Mesothelial cell of epicardium (in vitro differentiated cells): ENCODE measurements around the gene NOC3L. TPM values are rescaled to one million over a fixed set of nuclear protein-coding genes. Genes with fewer than 3 reads are reported as not detected.

Source experiments
- DNase-seq, 2 experiments: peaks; one replicate each; pipeline ENCODE4 v3.0.0; 2021; ENCODE audit warnings: low spot score in 2 of 2; ENCODE audit not compliant: unreplicated experiment in 2 of 2
- H3K27ac Mint-ChIP-seq: 2 replicates; pipeline ENCODE4 v1.8.0; 2021; ENCODE audit warnings: mixed read lengths
- H3K27me3 Mint-ChIP-seq: 2 replicates; pipeline ENCODE4 v1.8.0; 2021; ENCODE audit warnings: low read depth, mixed read lengths
- H3K36me3 Mint-ChIP-seq: 2 replicates; pipeline ENCODE4 v1.8.0; 2021; ENCODE audit warnings: mixed read lengths
- H3K4me1 Mint-ChIP-seq: 2 replicates; pipeline ENCODE4 v1.8.0; 2021; ENCODE audit warnings: mixed read lengths
- H3K4me3 Mint-ChIP-seq: 2 replicates; pipeline ENCODE4 v1.8.0; 2021; ENCODE audit warnings: mild to moderate bottlenecking, moderate library complexity, mixed read lengths
- H3K9me3 Mint-ChIP-seq: 2 replicates; pipeline ENCODE4 v1.8.0; 2021; ENCODE audit warnings: mixed read lengths
- CTCF ChIP-seq: fragments of 200-600 bp; sonication (generic); IDR thresholded peaks from one replicate; pipeline ENCODE4 v1.5.0; 2021; ENCODE audit warnings: antibody characterized with exemption; ENCODE audit not compliant: unreplicated experiment
- total RNA-seq: library from RNA; stranded (reverse); gene quantifications from 3 replicates; pipeline ENCODE4 v1.2.1, GENCODE V29; 2021

Gene NOC3L
- total RNA-seq, 1 donor from 2014 or later, result 26.2 TPM

DNA sequence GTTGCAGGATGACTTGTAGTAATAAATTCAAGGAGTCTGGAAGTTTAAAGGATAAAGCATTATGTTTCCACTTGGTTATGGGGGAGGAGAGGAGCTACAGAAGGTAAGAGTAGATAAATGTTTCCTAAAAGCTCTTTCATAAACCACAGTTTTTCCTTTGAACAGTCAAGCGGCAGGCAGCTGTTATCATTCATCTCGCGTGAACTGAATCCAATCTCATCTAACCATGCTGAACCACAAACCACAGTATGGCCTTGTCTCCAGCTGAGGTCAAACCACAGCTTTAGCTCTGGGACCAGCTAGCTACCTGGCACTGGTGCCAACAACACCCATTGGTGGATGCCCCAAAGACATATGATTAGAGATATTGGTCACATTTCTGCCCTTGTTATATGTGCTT lies 63.3 kb downstream of the NOC3L start:
- Mint-ChIP-seq H3K4me3 (no peak overlapping the region), H3K27ac (no peak overlapping the region), H3K4me1 (peaks cover 20% of the 10 kb centered on the region), H3K36me3 (no peaks in the 10 kb centered on the region), H3K27me3 (no peaks in the 10 kb centered on the region), H3K9me3 (no peaks in the 10 kb centered on the region)
- DNase-seq, result no peak
- TF ChIP-seq CTCF, result no peak

DNA sequence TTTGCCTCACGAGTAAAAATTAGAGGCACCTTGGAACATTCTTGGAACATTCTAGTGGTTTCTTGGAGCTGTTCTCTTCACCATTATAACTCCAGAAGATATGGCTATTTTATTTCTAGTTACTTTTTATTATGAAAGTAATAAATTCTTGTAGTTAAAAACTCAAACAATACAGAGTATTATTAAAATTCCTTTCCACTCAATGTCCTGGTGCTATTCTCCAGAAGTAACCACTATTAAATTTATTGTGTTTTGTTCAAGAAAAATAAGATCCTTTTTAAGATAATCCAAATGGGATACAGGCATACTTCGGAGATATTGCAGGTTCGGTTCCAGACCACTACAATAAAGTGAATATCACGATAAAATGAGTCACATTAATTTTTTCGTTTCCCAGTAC lies 68.6 kb downstream of the NOC3L start:
- Mint-ChIP-seq H3K36me3 (no peaks in the 10 kb centered on the region), H3K9me3 (no peaks in the 10 kb centered on the region), H3K4me1 (peaks cover 26% of the 10 kb centered on the region), H3K4me3 (no peak overlapping the region), H3K27ac (no peak overlapping the region), H3K27me3 (no peaks in the 10 kb centered on the region)
- TF ChIP-seq CTCF, result no peak
- DNase-seq, result no peak

DNA sequence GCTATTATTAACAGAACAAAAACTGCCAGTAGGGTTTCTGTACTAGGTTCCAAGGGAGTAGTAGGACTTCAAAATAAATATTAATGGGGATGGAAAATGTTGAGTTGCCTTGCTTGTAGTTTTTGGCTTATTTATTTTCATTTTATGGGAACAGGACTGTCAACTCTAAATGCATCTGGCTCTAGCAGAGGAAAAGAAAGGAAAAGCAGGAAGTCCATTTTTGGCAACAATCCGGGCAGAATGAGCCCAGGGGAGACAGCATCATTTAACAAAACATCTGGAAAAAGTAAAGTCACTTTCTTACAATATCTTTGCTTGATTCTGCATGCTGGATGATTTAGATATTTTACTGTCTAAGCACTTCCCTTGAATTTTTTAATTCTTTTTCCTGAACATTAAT lies 69.4 kb downstream of the NOC3L start:
- DNase-seq, result no peak
- Mint-ChIP-seq H3K36me3 (no peaks in the 10 kb centered on the region), H3K27ac (peak overlapping the region; percentile 24), H3K27me3 (no peaks in the 10 kb centered on the region), H3K9me3 (no peaks in the 10 kb centered on the region), H3K4me1 (peaks cover 18% of the 10 kb centered on the region), H3K4me3 (no peak overlapping the region)
- TF ChIP-seq CTCF, result no peak

DNA sequence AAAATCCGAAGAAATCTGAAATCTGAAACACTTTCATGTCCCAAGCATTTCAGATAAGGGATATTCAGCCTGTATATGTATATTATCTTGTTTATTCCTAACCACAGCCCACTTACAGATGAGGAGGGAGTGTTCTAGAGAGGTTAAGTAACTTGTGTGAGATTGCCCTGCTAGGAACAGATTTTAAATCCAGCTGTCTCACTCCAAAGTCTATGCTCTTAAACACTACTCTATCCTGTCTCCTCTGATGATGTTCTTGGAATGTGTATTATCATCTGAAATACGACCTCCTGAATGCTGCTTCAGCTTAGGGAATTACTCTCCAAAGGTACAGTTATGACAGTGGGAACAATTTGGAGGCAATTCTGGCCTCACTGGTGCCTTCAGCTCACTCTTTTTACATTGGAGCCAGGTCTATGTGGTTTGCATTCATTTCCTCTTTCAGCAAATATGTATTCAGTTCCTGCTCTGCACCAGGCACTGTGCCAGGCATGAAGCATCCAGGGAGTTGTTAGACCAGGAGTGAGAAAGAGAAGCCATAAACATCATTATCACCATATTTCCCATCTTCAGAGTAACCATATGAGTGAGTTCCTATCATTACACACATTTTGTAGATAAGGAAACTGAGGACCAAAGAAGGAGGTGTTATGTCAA lies 70.2 kb downstream of the NOC3L start:
- no peaks in the 10 kb centered on the region for H3K27me3 Mint-ChIP-seq
- H3K4me3 Mint-ChIP-seq, result no peak overlapping the region
- DNase-seq, result no peak
- H3K9me3 Mint-ChIP-seq, result no peaks in the 10 kb centered on the region
- peaks cover 18% of the 10 kb centered on the region for H3K4me1 Mint-ChIP-seq
- no peak for TF ChIP-seq CTCF
- no peak overlapping the region for H3K27ac Mint-ChIP-seq
- no peaks in the 10 kb centered on the region for H3K36me3 Mint-ChIP-seq

GRCh38 chr10:94288361-94289101 lies 74.2 kb downstream of the NOC3L start:
- Mint-ChIP-seq H3K27me3 (no peaks in the 10 kb centered on the region), H3K36me3 (no peaks in the 10 kb centered on the region), H3K4me3 (no peak overlapping the region), H3K4me1 (peaks cover 24% of the 10 kb centered on the region), H3K27ac (no peak overlapping the region), H3K9me3 (peaks cover 3% of the 10 kb centered on the region)
- DNase-seq, result no peak
- no peak for TF ChIP-seq CTCF
